CD4-positive, alpha-beta T cell treated with Interleukin-21 for 1 hour (primary cell): Measurements from ENCODE around the gene FOXP1.
A peak's percentile ranks its signal among the peaks of the same experiment; 100 is the strongest.

Experiments
- DNase-seq: peaks from one replicate; pipeline ENCODE4 v3.0.0-alpha.2; 2020

FOXP1 gene

GRCh38 chr3:71012971-71013370 is 570.6 kb downstream of the FOXP1 start:
- no peak for DNase-seq

GRCh38 chr3:71011565-71012287 is 571.8 kb downstream of the FOXP1 start:
- peak; percentile 45 for DNase-seq

- peak; percentile 66 for DNase-seq
Measured at GRCh38 chr3:71010726-71011455, 572.6 kb downstream of the FOXP1 start.

GRCh38 chr3:71008350-71008935 is 575.1 kb downstream of the FOXP1 start:
- peak; percentile 35 for DNase-seq

- peak; percentile 48 for DNase-seq
Measured at GRCh38 chr3:71006810-71007785, 576.4 kb downstream of the FOXP1 start.

GRCh38 chr3:71005702-71006321 is 577.7 kb downstream of the FOXP1 start:
- no peak for DNase-seq

GRCh38 chr3:71003511-71003910 is 580.0 kb downstream of the FOXP1 start:
- no peak for DNase-seq

- DNase-seq: no peak
Measured at GRCh38 chr3:71002298-71002697, 581.2 kb downstream of the FOXP1 start.

GRCh38 chr3:71001303-71001830 is 582.2 kb downstream of the FOXP1 start:
- no peak for DNase-seq

- no peak for DNase-seq
Measured at GRCh38 chr3:71000483-71000882, 583.0 kb downstream of the FOXP1 start.

GRCh38 chr3:70999730-71000129 is 583.8 kb downstream of the FOXP1 start:
- no peak for DNase-seq

- no peak for DNase-seq
Measured at GRCh38 chr3:70996082-70996481, 587.4 kb downstream of the FOXP1 start.

GRCh38 chr3:70994644-70995043 is 588.9 kb downstream of the FOXP1 start:
- DNase-seq: no peak

GRCh38 chr3:70992562-70993204 is 590.8 kb downstream of the FOXP1 start:
- DNase-seq: no peak

- DNase-seq: no peak
Measured at GRCh38 chr3:70992131-70992530, 591.4 kb downstream of the FOXP1 start.

- DNase-seq: no peak
Measured at GRCh38 chr3:70990723-70991122, 592.8 kb downstream of the FOXP1 start.

GRCh38 chr3:70990185-70990584 is 593.3 kb downstream of the FOXP1 start:
- DNase-seq: peak; percentile 42

GRCh38 chr3:70989174-70989573 is 594.4 kb downstream of the FOXP1 start:
- DNase-seq: no peak

- no peak for DNase-seq
Measured at GRCh38 chr3:70988111-70988510, 595.4 kb downstream of the FOXP1 start.

- no peak for DNase-seq
Measured at GRCh38 chr3:70985572-70985971, 598.0 kb downstream of the FOXP1 start.

GRCh38 chr3:70984776-70985482 is 598.6 kb downstream of the FOXP1 start:
- DNase-seq: no peak
